ENCODE results near the gene ZNF532. TPM values are rescaled to one million over a fixed set of nuclear protein-coding genes. Genes with fewer than 3 reads are reported as not detected.

ZNF532 gene
- total RNA-seq, 4 donors from 2014 or later: 3.9 to 188 (median 12.7) TPM

- peak overlapping the region; percentile 86 to 95 (median 90) for H3K27ac ChIP-seq
- DNase-seq: peak; percentile 41 to 69 (median 55)
- H3K9me3 ChIP-seq: no peaks in the 10 kb centered on the region
- H3K36me3 ChIP-seq: no peaks in the 10 kb centered on the region
- H3K27me3 ChIP-seq: no peaks in the 10 kb centered on the region
- TF ChIP-seq CTCF (IDR thresholded peaks at IDR 0.05) (no peak), POLR2A (IDR thresholded peaks at IDR 0.05) (no peak)
- peak overlapping the region; percentile 47 to 62 (median 60) for H3K4me3 ChIP-seq
- H3K4me1 ChIP-seq: peaks cover 0 to 31% (median 2%) of the 10 kb centered on the region in 4 donors
Observed at GRCh38 chr18:58862851-58863538, 1.7 kb upstream of the ZNF532 start.

- no peaks in the 10 kb centered on the region for H3K27me3 ChIP-seq
- H3K4me3 ChIP-seq: peak overlapping the region; percentile 45 to 62 (median 60)
- peaks cover 0 to 31% (median 2%) of the 10 kb centered on the region in 4 donors for H3K4me1 ChIP-seq
- no peak for TF ChIP-seq CTCF (IDR thresholded peaks at IDR 0.05)
- no peak for TF ChIP-seq POLR2A (IDR thresholded peaks at IDR 0.05)
- peak overlapping the region; percentile 85 to 95 (median 90) for H3K27ac ChIP-seq
- DNase-seq: peak; percentile 64 to 84 (median 75)
- H3K36me3 ChIP-seq: no peaks in the 10 kb centered on the region
- no peaks in the 10 kb centered on the region for H3K9me3 ChIP-seq
Observed at GRCh38 chr18:58863539-58864145, 1.0 kb upstream of the ZNF532 start.

- H3K36me3 ChIP-seq: no peaks in the 10 kb centered on the region
- DNase-seq: no peak
- TF ChIP-seq CTCF (IDR thresholded peaks at IDR 0.05) (no peak), POLR2A (IDR thresholded peaks at IDR 0.05) (no peak)
- peaks cover 0 to 31% (median 2%) of the 10 kb centered on the region in 4 donors for H3K4me1 ChIP-seq
- H3K27me3 ChIP-seq: no peaks in the 10 kb centered on the region
- H3K4me3 ChIP-seq: peak overlapping the region in 1 of 4 donors; percentile 58
- peak overlapping the region; percentile 25 to 95 (median 90) for H3K27ac ChIP-seq
- H3K9me3 ChIP-seq: no peaks in the 10 kb centered on the region
Observed at GRCh38 chr18:58865033-58865590, 435 bp downstream of the ZNF532 start.

- no peaks in the 10 kb centered on the region for H3K27me3 ChIP-seq
- no peaks in the 10 kb centered on the region for H3K36me3 ChIP-seq
- H3K4me1 ChIP-seq: peaks cover 0 to 31% (median 2%) of the 10 kb centered on the region in 4 donors
- DNase-seq: no peak
- H3K27ac ChIP-seq: peak overlapping the region in 3 of 4 donors; percentile 3 to 89 (median 21)
- TF ChIP-seq CTCF (IDR thresholded peaks at IDR 0.05) (no peak), POLR2A (IDR thresholded peaks at IDR 0.05) (no peak)
- H3K4me3 ChIP-seq: no peak overlapping the region
- no peaks in the 10 kb centered on the region for H3K9me3 ChIP-seq
Observed at GRCh38 chr18:58865701-58866065, 1.0 kb downstream of the ZNF532 start.

GRCh38 chr18:58866066-58866772 is 1.5 kb downstream of the ZNF532 start:
- H3K4me1 ChIP-seq: peaks cover 0 to 31% (median 2%) of the 10 kb centered on the region in 4 donors

More at GRCh38 chr18:58866066-58866772, 1.5 kb downstream of the ZNF532 start:
- Histone ChIP-seq H3K4me3 (no peak overlapping the region), H3K27me3 (no peaks in the 10 kb centered on the region), H3K9me3 (no peaks in the 10 kb centered on the region), H3K27ac (peak overlapping the region in 3 of 4 donors; percentile 3 to 89 (median 22)), H3K36me3 (no peaks in the 10 kb centered on the region)
- no peak for TF ChIP-seq POLR2A (IDR thresholded peaks at IDR 0.05)
- no peak for TF ChIP-seq CTCF (IDR thresholded peaks at IDR 0.05)
- DNase-seq: no peak

Measured in Peyer's patch (tissue), 4 donors.